HL-60 (cell line): Measurements from ENCODE around the gene LAMA4.

Source experiments
- DNase-seq, 2 experiments: peaks; one replicate each; pipeline ENCODE4 v3.0.0-alpha.2; 2010 to 2020; ENCODE audit warnings: low read depth in 1 of 2, low spot score in 1 of 2
- H3K27ac ChIP-seq: fragments of 250-450 bp; sonication (Bioruptor Pico); replicated peaks from 2 replicates; pipeline ENCODE4 v1.5.1; 2020; ENCODE audit warnings: mild to moderate bottlenecking, moderate library complexity
- H3K27me3 ChIP-seq: fragments of 250-450 bp; sonication (Bioruptor Pico); 2 replicates; pipeline ENCODE4 v1.5.1; 2021; ENCODE audit warnings: mild to moderate bottlenecking, moderate library complexity; ENCODE audit not compliant: insufficient read depth, poor library complexity, severe bottlenecking
- H3K4me3 ChIP-seq: replicated peaks from 2 replicates; pipeline ENCODE4 v1.5.1; 2011; ENCODE audit warnings: mild to moderate bottlenecking, control low read depth, low read length; ENCODE audit not compliant: insufficient read depth
- CTCF ChIP-seq: IDR thresholded peaks from one replicate; pipeline ENCODE4 v1.5.1; 2011; ENCODE audit warnings: low read length, control low read depth, inconsistent platforms; ENCODE audit not compliant: insufficient read depth
- GABPA ChIP-seq: IDR thresholded peaks from 2 replicates; pipeline ENCODE4 v1.6.1; 2012; ENCODE audit warnings: low read depth
- POLR2AphosphoS5 ChIP-seq: IDR thresholded peaks from 2 replicates; pipeline ENCODE4 v1.6.1; 2012; ENCODE audit warnings: low read depth
- REST ChIP-seq: IDR thresholded peaks from 2 replicates; pipeline ENCODE4 v1.6.1; 2012; ENCODE audit warnings: low read depth; ENCODE audit not compliant: insufficient replicate concordance
- SPI1 ChIP-seq: IDR thresholded peaks from 2 replicates; pipeline ENCODE4 v1.6.1; 2012; ENCODE audit warnings: low read depth, mild to moderate bottlenecking, borderline replicate concordance

The LAMA4 gene

GRCh38 chr6:112227411-112227810 lies 27.0 kb downstream of the LAMA4 start:
- H3K4me3 ChIP-seq = no peak overlapping the region
- H3K27me3 ChIP-seq = no peaks in the 10 kb centered on the region
- no peak overlapping the region for H3K27ac ChIP-seq
- DNase-seq = no peak
- TF ChIP-seq CTCF (no peak), GABPA (no peak), REST (no peak), SPI1 (no peak), POLR2AphosphoS5 (no peak)

- no peak for DNase-seq
- Histone ChIP-seq H3K27me3 (no peaks in the 10 kb centered on the region), H3K4me3 (no peak overlapping the region), H3K27ac (no peak overlapping the region)
- no peak for TF ChIP-seq GABPA
- TF ChIP-seq POLR2AphosphoS5 = no peak
- no peak for TF ChIP-seq SPI1
- TF ChIP-seq CTCF = no peak
- no peak for TF ChIP-seq REST
Measured at GRCh38 chr6:112225691-112226090, 28.7 kb downstream of the LAMA4 start.

GRCh38 chr6:112224088-112224487 lies 30.3 kb downstream of the LAMA4 start:
- H3K27ac ChIP-seq = no peak overlapping the region
- no peak for DNase-seq
- no peak overlapping the region for H3K4me3 ChIP-seq
- no peaks in the 10 kb centered on the region for H3K27me3 ChIP-seq
- TF ChIP-seq POLR2AphosphoS5 = no peak
- TF ChIP-seq SPI1 = no peak
- no peak for TF ChIP-seq REST
- no peak for TF ChIP-seq CTCF
- no peak for TF ChIP-seq GABPA
